ENCODE measurements around the gene MTOR.

DNA sequence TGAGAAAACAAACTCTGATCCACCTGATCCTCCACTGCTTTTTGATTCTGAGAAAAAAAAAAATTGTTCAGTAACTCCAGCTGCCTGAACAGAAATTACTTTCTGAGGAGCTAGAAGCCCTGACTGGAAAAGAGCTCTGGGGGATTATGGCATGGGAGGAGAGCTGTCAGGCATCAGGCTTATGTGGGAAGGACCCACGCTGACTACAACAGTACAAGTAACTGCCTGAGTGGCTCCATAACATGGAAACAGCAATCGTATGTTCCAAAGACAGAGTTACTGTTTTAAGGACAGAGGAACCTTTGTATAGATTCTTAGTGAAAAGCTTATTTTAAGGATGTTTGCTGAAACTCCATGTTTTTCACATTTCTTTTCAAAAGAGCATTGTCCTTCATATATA, 74.4 kb downstream of the MTOR start:
- TF ChIP-seq, protein P1, sequence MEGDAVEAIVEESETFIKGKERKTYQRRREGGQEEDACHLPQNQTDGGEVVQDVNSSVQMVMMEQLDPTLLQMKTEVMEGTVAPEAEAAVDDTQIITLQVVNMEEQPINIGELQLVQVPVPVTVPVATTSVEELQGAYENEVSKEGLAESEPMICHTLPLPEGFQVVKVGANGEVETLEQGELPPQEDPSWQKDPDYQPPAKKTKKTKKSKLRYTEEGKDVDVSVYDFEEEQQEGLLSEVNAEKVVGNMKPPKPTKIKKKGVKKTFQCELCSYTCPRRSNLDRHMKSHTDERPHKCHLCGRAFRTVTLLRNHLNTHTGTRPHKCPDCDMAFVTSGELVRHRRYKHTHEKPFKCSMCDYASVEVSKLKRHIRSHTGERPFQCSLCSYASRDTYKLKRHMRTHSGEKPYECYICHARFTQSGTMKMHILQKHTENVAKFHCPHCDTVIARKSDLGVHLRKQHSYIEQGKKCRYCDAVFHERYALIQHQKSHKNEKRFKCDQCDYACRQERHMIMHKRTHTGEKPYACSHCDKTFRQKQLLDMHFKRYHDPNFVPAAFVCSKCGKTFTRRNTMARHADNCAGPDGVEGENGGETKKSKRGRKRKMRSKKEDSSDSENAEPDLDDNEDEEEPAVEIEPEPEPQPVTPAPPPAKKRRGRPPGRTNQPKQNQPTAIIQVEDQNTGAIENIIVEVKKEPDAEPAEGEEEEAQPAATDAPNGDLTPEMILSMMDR (IDR thresholded peaks at IDR 0.05), result no peak
- TF ChIP-seq POLR2A (IDR thresholded peaks at IDR 0.05), result no peak
